HS-5 (cell line): Measurements from ENCODE around the gene C20orf96.

Experiments used
- DNase-seq: peaks from one replicate; pipeline ENCODE4 v3.0.0-alpha.2; 2012; ENCODE audit warnings: low read depth

Gene C20orf96

DNA sequence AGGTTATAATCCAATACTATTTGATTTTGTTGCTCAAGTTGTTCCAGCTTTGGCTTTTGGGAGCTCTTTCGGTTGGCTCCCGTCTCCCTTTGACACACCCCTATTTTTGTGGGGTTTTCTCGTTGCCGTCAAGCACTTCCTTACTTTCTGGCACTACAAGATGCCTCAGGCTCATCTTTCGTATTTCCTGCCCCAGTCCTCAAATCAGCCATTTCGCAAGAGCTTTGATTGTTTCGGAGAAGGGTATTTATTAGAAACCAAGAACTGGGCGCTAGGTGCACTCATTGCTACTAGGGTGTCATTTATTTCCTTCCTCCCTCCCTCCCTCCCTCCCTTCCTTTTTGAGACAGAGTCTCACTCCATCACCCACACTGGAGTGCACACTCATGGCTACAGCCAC is 21.5 kb upstream of the C20orf96 start:
- DNase-seq: no peak

DNA sequence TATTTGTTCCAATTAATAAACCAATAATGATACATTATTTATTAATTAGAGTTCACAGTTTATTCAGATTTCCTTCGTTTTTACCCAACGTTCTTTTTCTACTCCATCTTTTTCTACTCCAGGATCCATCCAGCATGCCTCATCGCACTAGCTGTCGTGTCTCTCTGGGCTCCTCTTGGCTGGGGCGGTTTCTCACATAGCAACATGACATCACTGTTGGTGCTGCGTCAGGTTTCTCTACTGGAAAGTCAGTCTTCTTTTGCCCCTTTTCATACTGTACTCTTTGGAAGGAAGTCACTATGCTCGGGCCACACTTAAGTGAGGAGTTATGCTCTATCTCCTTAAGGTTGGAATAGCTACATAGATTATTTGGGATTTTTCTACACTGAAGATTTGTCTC is 21.1 kb upstream of the C20orf96 start:
- no peak for DNase-seq

DNA sequence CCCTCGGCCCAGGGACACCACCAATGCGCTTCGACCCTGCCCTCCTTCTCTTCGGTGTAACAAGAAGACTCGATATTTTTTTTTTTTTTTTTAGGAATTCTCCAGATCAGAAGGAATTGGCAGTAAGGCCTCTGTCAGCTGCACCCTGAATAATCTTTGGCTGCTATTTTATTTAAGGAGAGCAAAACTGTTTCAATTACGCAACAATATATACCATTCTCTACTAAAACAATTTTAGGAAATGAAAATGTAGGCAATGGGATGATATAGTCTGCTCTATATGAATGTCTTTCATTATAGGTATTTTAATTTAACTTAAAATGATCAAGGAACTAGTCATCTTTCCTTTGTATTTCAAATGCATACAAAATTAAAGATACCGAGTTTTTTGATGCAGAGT is 20.1 kb upstream of the C20orf96 start:
- no peak for DNase-seq

DNA sequence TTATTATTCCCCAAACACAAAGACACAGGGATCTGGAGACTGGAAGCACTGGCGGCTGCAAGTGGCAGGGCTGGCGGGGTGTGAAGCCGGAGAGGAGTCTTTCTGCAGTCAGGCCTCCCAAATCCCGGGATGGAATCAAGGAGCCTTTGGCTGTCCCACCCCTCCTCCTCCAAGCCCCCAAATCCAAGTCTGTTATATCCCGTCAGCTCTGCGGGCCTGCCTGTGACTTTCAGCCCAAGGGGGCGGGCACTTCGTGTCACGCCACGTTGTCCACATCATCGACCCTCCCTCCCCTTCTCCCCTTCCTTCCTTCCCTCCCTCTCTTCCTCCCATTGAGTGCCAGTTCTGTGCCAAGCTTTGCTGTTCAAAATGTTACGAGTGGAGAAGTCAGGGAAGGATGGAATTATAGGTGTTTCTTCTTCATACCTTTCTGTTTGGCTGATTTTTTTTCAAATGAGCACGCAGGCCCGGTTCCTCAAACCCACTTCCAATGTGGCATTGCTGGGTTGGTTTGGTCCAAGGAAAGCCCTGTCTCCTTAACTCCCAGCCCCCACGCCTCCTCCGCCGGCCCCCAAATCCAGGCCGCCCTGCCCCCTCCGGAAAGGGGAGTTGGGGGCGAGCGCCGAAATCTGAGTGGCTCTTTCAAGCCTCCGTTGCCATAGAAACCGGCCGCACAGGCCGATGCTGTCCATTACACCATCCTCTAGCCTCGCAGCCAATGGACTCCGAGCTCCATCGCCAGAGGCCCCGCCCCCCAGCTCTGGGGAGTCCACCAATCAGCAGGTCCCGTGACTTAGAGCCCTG is 19.5 kb upstream of the C20orf96 start:
- no peak for DNase-seq

DNA sequence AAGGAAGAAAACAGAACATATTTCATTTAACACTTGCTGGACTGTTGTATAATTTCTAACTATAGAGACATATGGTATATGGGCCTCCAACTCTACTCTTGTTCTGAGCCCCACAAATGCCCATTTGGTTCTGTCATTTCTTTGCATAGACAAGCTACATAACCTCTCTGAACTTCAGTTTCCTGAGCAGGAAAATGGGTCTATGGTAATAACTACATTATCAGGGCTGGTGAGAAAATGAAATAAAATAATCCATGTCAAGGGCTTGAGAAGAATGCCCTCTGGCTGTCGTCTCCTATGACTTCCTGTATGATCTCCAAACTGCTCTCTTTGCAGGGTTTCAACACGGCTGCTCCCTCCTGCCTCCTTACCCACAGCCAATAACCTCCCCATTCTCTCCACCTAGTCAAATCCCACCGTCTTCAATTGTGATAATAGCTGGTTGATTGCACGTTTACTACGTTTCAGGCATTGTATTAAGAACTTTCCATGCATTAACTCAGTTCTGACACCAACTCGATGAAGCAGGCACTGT is 18.8 kb upstream of the C20orf96 start:
- no peak for DNase-seq

DNA sequence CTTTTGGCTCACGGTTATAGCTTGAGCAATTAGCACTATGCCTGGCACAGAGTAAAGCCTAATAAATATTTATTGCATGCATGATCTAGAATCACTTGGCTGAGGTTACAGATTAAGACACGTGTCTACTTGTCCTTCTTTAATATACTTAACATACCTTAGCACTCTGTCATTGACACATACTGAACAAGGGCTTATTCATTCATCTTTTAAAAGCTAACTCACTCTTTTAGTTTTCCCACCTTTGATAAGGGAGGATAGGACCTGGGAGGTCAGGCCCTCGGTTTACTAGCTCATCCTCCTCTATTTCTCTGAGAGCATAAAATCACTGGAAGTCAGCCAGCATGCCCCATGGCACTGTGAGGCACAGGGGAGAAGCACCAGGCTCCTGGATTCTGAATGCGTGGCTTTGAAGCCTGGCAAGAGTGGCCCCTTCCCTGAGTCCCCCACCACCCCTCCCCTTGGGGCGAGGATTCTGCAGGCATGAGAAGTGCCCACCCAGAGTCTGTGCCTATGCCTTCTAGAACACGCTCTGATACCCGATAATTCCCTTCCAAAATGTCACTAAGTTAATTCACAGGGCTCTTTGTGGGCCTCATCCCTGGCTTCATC is 18.0 kb upstream of the C20orf96 start:
- DNase-seq: no peak

DNA sequence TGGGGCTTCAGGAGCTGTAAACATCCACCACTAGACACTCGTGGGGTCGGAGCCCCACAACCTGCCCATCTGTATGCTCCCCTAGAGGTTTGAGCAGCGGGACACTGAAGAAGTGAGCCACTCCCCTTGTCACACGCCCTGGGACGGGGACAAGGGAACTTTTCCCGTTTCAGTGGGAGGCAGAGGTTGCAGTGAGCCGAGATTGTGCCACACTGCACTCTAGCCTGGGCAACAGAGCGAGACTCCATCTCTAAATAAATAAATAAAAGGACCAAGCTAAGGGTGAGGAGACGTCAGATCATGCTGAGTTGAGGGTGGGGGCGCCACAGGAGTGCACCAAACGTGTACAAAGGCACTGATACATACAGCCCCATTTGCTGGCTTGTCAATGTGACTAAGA is 15.2 kb upstream of the C20orf96 start:
- no peak for DNase-seq

- no peak for DNase-seq
Observed at GRCh38 chr20:301886-302848, 11.6 kb upstream of the C20orf96 start.

GRCh38 chr20:300345-300990 is 9.9 kb upstream of the C20orf96 start:
- no peak for DNase-seq

DNA sequence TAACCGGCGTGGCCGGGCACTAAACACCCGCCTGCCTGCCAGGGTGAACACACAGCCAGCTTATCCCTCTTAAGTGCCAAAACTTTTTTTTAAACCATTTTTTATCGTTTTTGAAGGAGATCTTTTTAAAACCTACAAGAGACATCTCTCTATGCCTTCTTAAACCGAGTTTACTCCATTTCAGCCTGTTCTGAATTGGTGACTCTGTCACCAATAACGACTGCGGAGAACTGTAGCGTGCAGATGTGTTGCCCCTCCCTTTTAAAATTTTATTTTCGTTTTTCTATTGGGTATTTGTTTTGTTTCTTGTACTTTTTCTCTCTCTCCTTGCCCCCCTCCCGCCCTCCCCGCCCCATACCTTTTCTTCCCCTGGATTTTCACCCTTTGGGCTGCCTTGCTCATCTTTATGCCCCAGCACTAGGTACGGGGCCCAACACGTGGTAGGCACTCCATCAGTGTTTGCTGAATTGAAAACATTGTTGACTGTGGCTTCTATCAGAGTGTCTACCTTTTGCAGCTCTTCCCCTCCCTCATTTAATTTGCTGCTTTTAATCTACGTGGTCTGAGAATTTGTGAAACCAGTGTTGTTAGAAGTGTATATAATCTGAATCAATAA is 8.3 kb upstream of the C20orf96 start:
- DNase-seq: no peak

DNA sequence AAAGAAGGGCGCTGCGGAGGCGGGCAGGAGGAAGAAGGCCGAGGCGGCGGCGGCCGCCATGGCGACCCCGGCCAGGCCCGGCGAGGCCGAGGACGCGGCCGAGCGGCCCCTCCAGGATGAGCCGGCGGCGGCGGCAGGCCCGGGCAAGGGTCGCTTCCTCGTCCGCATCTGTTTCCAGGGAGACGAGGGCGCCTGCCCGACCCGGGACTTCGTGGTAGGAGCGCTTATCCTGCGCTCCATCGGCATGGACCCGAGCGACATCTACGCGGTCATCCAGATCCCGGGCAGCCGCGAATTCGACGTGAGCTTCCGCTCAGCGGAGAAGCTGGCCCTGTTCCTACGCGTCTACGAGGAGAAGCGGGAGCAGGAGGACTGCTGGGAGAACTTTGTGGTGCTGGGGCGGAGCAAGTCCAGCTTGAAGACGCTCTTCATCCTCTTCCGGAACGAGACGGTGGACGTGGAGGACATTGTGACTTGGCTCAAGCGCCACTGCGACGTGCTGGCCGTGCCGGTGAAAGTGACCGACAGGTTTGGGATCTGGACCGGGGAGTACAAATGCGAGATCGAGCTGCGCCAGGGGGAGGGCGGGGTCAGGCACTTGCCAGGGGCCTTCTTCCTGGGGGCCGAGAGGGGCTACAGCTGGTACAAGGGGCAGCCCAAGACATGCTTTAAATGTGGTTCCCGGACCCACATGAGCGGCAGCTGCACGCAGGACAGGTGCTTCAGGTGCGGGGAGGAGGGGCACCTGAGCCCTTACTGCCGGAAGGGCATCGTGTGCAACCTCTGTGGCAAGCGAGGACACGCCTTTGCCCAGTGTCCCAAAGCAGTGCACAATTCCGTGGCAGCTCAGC is 7.6 kb upstream of the C20orf96 start:
- peak; percentile 58 for DNase-seq

GRCh38 chr20:297098-297924 is 6.8 kb upstream of the C20orf96 start, which contains the start of gene ZCCHC3:
Gene ZCCHC3 (plus strand): TSS chr20:297570. CDS start chr20:297587, 17 bp downstream.
- DNase-seq: peak; percentile 77

DNA sequence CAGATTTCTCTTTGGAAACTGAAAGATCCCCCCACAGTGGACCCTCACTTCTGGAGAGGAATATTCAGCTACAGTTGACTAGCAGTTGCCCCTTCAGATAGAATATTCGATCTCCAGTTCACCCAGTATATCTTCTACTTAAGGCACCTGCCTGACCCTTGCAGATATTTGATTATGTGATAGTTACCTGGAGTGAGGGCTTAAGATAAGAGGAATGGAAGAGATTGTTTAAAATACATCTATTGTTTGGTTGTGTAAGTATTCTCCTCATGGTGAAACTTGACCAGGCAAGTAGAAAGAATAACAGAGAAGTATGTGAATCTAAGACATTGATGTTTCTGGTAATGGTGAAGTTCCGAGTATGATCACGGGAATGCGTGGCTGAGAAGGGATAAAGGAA is 5.3 kb upstream of the C20orf96 start:
- no peak for DNase-seq

DNA sequence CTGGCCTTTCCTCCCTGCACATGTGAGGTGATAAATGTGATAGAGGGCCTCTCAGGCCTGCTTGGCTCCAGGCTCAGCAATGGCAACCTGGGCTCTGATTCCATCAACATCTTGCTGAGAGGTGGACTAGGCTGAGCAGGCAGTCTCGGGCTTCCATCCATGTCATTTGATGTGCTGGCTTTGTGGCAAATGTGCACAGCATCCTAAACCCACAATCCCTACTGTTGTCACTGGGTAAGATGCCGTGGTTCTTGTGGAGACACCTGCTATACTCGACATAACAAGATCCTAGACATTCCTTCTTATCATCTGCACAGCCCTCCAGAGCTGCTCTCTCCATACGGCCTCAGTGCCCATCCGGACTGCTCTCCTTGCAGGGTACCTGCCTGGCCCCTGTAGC is 4.1 kb upstream of the C20orf96 start:
- DNase-seq: no peak

GRCh38 chr20:289693-290083 is 862 bp downstream of the C20orf96 start:
- DNase-seq: no peak

- no peak for DNase-seq
Observed at GRCh38 chr20:288956-289692, 1.4 kb downstream of the C20orf96 start.

- DNase-seq: no peak
Observed at GRCh38 chr20:286508-286907, 4.0 kb downstream of the C20orf96 start.

- DNase-seq: no peak
Observed at GRCh38 chr20:284172-284571, 6.4 kb downstream of the C20orf96 start.
